Measurements from ENCODE around the gene SLX4IP.

SLX4IP gene

GRCh38 chr20:10573273-10573950 is 138.3 kb downstream of the SLX4IP start:
- TF ChIP-seq TAF1 (IDR thresholded peaks at IDR 0.05; ENCODE audit: borderline replicate concordance, insufficient read depth, low read length) (no peak), FOXP2 (optimal IDR thresholded peaks at IDR 0.05; ENCODE audit: borderline replicate concordance, extremely low read depth, extremely low read length, insufficient read depth) (no peak), REST (IDR thresholded peaks at IDR 0.05; ENCODE audit: insufficient read depth in 1 of 2, low read depth in 2 of 2, low read length in 2 of 2) (no peak), SIN3A (IDR thresholded peaks at IDR 0.05; ENCODE audit: borderline replicate concordance, insufficient read depth, low read length) (no peak), POLR2AphosphoS5 (IDR thresholded peaks at IDR 0.05; ENCODE audit: low read depth, low read length) (no peak)

- TF ChIP-seq POLR2AphosphoS5 (IDR thresholded peaks at IDR 0.05; ENCODE audit: low read depth, low read length) (no peak), SIN3A (IDR thresholded peaks at IDR 0.05; ENCODE audit: borderline replicate concordance, insufficient read depth, low read length) (no peak), REST (IDR thresholded peaks at IDR 0.05; ENCODE audit: insufficient read depth in 1 of 2, low read depth in 2 of 2, low read length in 2 of 2) (no peak), TAF1 (IDR thresholded peaks at IDR 0.05; ENCODE audit: borderline replicate concordance, insufficient read depth, low read length) (no peak), FOXP2 (optimal IDR thresholded peaks at IDR 0.05; ENCODE audit: borderline replicate concordance, extremely low read depth, extremely low read length, insufficient read depth) (no peak)
These were observed 138.8 kb downstream of the SLX4IP start for GRCh38 chr20:10573951-10574339.

DNA sequence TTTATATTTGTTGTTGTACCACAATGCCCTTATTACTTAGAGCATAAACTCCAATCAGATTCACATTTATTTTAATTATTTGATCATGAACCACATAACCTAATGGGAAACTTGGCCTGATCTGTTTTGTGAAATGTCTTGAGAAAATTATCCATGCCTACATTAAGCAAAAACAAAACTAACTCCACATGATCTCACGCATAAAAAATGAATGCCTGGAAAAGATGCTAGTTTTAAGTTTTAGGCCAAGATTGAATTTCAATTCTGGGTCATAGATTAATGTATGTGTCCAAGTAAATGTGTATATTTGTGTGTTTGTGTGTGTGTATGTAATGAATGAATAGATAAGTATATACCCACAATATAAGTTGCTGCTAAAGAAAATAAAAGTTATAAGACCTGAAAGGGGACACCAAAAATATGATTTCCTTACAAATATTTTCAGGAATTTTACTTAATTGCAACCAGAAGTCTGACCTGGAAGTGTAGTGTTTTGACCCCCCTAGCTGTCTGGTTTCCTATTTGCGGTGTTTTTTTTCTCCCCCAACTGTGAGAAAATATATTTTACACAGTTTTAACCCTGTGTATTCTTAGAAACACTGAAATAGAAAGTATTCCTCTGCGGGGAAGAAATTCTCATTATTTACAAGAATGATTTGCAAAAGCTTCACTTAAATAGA is 141.4 kb downstream of the SLX4IP start:
- TF ChIP-seq FOXP2 (optimal IDR thresholded peaks at IDR 0.05; ENCODE audit: borderline replicate concordance, extremely low read depth, extremely low read length, insufficient read depth) (no peak), POLR2AphosphoS5 (IDR thresholded peaks at IDR 0.05; ENCODE audit: low read depth, low read length) (no peak), TAF1 (IDR thresholded peaks at IDR 0.05; ENCODE audit: borderline replicate concordance, insufficient read depth, low read length) (no peak), REST (IDR thresholded peaks at IDR 0.05; ENCODE audit: insufficient read depth in 1 of 2, low read depth in 2 of 2, low read length in 2 of 2) (no peak), SIN3A (IDR thresholded peaks at IDR 0.05; ENCODE audit: borderline replicate concordance, insufficient read depth, low read length) (no peak)

DNA sequence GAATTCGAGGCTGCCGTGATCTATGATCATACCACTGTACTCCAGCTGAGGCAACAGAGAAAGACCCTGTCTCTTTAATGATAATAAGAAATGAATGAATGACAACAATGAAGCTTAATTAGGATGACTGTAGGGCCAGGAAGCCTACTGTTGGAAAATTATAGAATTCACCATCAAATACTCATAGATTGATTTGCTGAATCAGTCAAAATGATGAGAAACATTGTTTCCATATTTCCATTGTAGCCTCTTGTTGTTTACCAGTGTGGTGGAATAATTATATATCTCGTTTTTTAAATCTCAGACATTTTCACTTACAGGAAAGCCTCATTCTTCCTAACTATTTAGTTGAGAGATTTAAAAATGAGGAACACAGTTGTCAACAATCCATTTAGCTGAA is 142.5 kb downstream of the SLX4IP start:
- no peak for TF ChIP-seq POLR2AphosphoS5 (IDR thresholded peaks at IDR 0.05; ENCODE audit: low read depth, low read length)

DNA sequence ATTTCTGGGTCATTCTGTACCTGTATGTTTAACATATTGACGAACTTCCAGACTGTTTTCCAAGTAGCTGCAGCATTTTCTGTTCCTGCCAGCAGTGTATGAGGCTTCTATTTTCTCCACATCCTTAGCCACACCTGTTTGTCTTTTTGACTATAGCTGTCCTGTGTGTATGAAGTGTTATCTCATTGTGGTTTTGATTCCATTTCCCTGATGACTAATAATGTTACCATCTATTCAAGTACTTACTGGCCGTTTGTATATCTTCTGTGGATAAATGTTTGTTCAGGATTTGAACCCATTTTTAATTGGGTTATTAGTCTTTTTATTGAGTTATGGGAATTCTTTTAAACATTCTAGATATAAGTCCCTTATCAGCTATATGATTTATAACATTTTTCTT is 143.5 kb downstream of the SLX4IP start:
- TF ChIP-seq POLR2AphosphoS5 (IDR thresholded peaks at IDR 0.05; ENCODE audit: low read depth, low read length) (no peak), SIN3A (IDR thresholded peaks at IDR 0.05; ENCODE audit: borderline replicate concordance, insufficient read depth, low read length) (no peak), TAF1 (IDR thresholded peaks at IDR 0.05; ENCODE audit: borderline replicate concordance, insufficient read depth, low read length) (no peak), FOXP2 (optimal IDR thresholded peaks at IDR 0.05; ENCODE audit: borderline replicate concordance, extremely low read depth, extremely low read length, insufficient read depth) (no peak)

DNA sequence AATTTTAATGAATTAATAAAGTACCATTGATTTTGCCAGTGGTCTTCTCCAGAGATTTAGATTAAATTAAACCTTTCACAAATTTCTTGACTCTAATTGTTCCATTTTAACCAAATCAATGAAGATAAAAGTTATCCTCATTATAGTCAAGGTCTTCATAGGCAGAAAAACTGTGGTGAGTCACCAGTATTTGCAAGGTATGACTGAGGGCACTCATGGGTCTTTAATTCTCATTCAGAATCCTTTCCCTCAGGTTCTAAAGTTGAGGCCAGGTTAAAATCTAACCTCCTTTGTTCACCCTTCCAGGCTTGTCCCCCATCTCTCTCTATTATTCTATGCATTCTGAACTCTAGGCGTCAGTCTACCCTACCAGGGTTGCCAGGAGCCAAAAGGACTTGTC is 144.8 kb downstream of the SLX4IP start:
- no peak for TF ChIP-seq SIN3A (IDR thresholded peaks at IDR 0.05; ENCODE audit: borderline replicate concordance, insufficient read depth, low read length)
- no peak for TF ChIP-seq TAF1 (IDR thresholded peaks at IDR 0.05; ENCODE audit: borderline replicate concordance, insufficient read depth, low read length)
- no peak for TF ChIP-seq POLR2AphosphoS5 (IDR thresholded peaks at IDR 0.05; ENCODE audit: low read depth, low read length)
- TF ChIP-seq REST (IDR thresholded peaks at IDR 0.05; ENCODE audit: insufficient read depth in 1 of 2, low read depth in 2 of 2, low read length in 2 of 2): no peak
- no peak for TF ChIP-seq FOXP2 (optimal IDR thresholded peaks at IDR 0.05; ENCODE audit: borderline replicate concordance, extremely low read depth, extremely low read length, insufficient read depth)

All from PFSK-1 (cell line).